HCT116 (cell line): Measurements from ENCODE around the gene GRIN2D.

Source experiments
- CEBPB ChIP-seq: IDR thresholded peaks from 2 replicates; pipeline ENCODE4 v1.6.1; 2012; ENCODE audit warnings: low read depth
- CTCF ChIP-seq, 3 experiments: fragments of 200-600 bp in 1 of 3; sonication (generic) in 1 of 3; IDR thresholded peaks in 2 of 3; conservative IDR thresholded peaks in 1 of 3; 2 replicates each; pipeline ENCODE4 v1.5.1; 2012 to 2017; ENCODE audit warnings: low read depth in 2 of 3, low read length in 2 of 3, antibody characterized with exemption in 1 of 3, borderline replicate concordance in 1 of 3, control low read depth in 1 of 3, mild to moderate bottlenecking in 1 of 3, mixed read lengths in 1 of 3, mixed run types in 1 of 3, moderate library complexity in 1 of 3; ENCODE audit not compliant: insufficient read depth in 1 of 3
- EZH2 ChIP-seq: fragments of 200-600 bp; sonication (generic); IDR thresholded peaks from 2 replicates; pipeline ENCODE4 v1.6.1; 2017; ENCODE audit warnings: antibody characterized with exemption, mixed run types
- EZH2phosphoT487 ChIP-seq: fragments of 200-600 bp; IDR thresholded peaks from 2 replicates; pipeline ENCODE4 v1.6.1; 2018; ENCODE audit warnings: antibody characterized with exemption, borderline replicate concordance
- FOSL1 ChIP-seq: IDR thresholded peaks from 2 replicates; pipeline ENCODE4 v1.6.1; 2012; ENCODE audit warnings: low read depth
- POLR2A ChIP-seq: IDR thresholded peaks from 2 replicates; pipeline ENCODE4 v1.7.0; 2011; ENCODE audit warnings: borderline replicate concordance; ENCODE audit not compliant: insufficient read depth, insufficient read length; ENCODE audit errors: extremely low read depth
- SIN3A ChIP-seq: IDR thresholded peaks from 2 replicates; pipeline ENCODE4 v1.6.1; 2012; ENCODE audit warnings: low read depth
- YY1 ChIP-seq: IDR thresholded peaks from 2 replicates; pipeline ENCODE4 v1.6.1; 2011; ENCODE audit warnings: low read length, low read depth, moderate library complexity, mild to moderate bottlenecking; ENCODE audit not compliant: insufficient replicate concordance; ENCODE audit errors: extremely low read depth

GRCh38 chr19:48363500-48363809 lies 30.0 kb upstream of the GRIN2D start:
- no peak for TF ChIP-seq FOSL1
- no peak for TF ChIP-seq CEBPB
- no peak for TF ChIP-seq CTCF (IDR thresholded peaks at IDR 0.05 in 2 of 3, conservative IDR thresholded peaks at IDR 0.05 in 1 of 3; ENCODE audit: borderline replicate concordance in 1 of 3, insufficient read depth in 1 of 3, low read depth in 2 of 3, low read length in 2 of 3)
- no peak for TF ChIP-seq EZH2
- no peak for TF ChIP-seq POLR2A
- TF ChIP-seq EZH2phosphoT487, result no peak
- no peak for TF ChIP-seq YY1
- TF ChIP-seq SIN3A, result no peak
